ENCODE measurements around the gene CDCP1.
"Not testable (repeated sequence)": the region's sequence is repeated elsewhere in the genome, so short reads cannot be mapped to it uniquely, and the experiment has no call there.

CDCP1 gene

GRCh38 chr3:45163481-45163880, 17.3 kb upstream of the CDCP1 start:
- H3K27me3 ChIP-seq, result no peaks in the 10 kb centered on the region
- no peak overlapping the region for H3K9ac ChIP-seq
- H3K4me2 ChIP-seq, result no peak overlapping the region
- no peak for TF ChIP-seq Cebpa-rat (IDR thresholded peaks at IDR 0.05)
- H3K27ac ChIP-seq, result no peak overlapping the region
- H3K4me1 ChIP-seq, result peaks cover 12% of the 10 kb centered on the region
- no peak overlapping the region for H3K4me3 ChIP-seq
- no peaks in the 10 kb centered on the region for H3K36me3 ChIP-seq
- H4K20me1 ChIP-seq, result no peaks in the 10 kb centered on the region
- peaks cover 10% of the 10 kb centered on the region for H3K9me3 ChIP-seq

GRCh38 chr3:45154641-45155147, 8.5 kb upstream of the CDCP1 start:
- peaks cover 21% of the 10 kb centered on the region for H3K9me3 ChIP-seq
- H4K20me1 ChIP-seq, result no peaks in the 10 kb centered on the region
- H3K27me3 ChIP-seq, result no peaks in the 10 kb centered on the region
- H3K9ac ChIP-seq, result no peak overlapping the region
- H3K4me1 ChIP-seq, result no peaks in the 10 kb centered on the region
- no peaks in the 10 kb centered on the region for H3K36me3 ChIP-seq
- no peak for TF ChIP-seq Cebpa-rat (IDR thresholded peaks at IDR 0.05)
- no peak overlapping the region for H3K27ac ChIP-seq
- H3K4me3 ChIP-seq, result no peak overlapping the region
- H3K4me2 ChIP-seq, result no peak overlapping the region

- H3K4me2 ChIP-seq, result no peak overlapping the region
These were observed 7.7 kb upstream of the CDCP1 start for GRCh38 chr3:45153658-45154437.

GRCh38 chr3:45152307-45152706, 6.1 kb upstream of the CDCP1 start:
- Histone ChIP-seq H3K9ac (no peak overlapping the region), H3K4me1 (no peaks in the 10 kb centered on the region), H3K9me3 (peaks cover 21% of the 10 kb centered on the region), H3K4me3 (no peak overlapping the region), H3K27ac (no peak overlapping the region), H3K4me2 (no peak overlapping the region), H3K27me3 (no peaks in the 10 kb centered on the region), H4K20me1 (no peaks in the 10 kb centered on the region), H3K36me3 (no peaks in the 10 kb centered on the region)
- no peak for TF ChIP-seq Cebpa-rat (IDR thresholded peaks at IDR 0.05)

More at GRCh38 chr3:45153658-45154437, 7.7 kb upstream of the CDCP1 start:
- H3K27me3 ChIP-seq, result no peaks in the 10 kb centered on the region
- H3K4me1 ChIP-seq, result no peaks in the 10 kb centered on the region
- H3K4me3 ChIP-seq, result no peak overlapping the region
- H4K20me1 ChIP-seq, result no peaks in the 10 kb centered on the region
- no peak overlapping the region for H3K27ac ChIP-seq
- H3K9ac ChIP-seq, result no peak overlapping the region
- TF ChIP-seq Cebpa-rat (IDR thresholded peaks at IDR 0.05), result no peak
- no peaks in the 10 kb centered on the region for H3K36me3 ChIP-seq
- peaks cover 21% of the 10 kb centered on the region for H3K9me3 ChIP-seq

GRCh38 chr3:45151100-45151499, 4.9 kb upstream of the CDCP1 start:
- no peak for TF ChIP-seq Cebpa-rat (IDR thresholded peaks at IDR 0.05)
- Histone ChIP-seq H4K20me1 (no peaks in the 10 kb centered on the region), H3K4me2 (no peak overlapping the region), H3K9me3 (peaks cover 31% of the 10 kb centered on the region), H3K36me3 (no peaks in the 10 kb centered on the region), H3K27ac (no peak overlapping the region), H3K4me3 (no peak overlapping the region), H3K4me1 (no peaks in the 10 kb centered on the region), H3K27me3 (no peaks in the 10 kb centered on the region), H3K9ac (no peak overlapping the region)

- Histone ChIP-seq H3K27me3 (no peaks in the 10 kb centered on the region), H3K9me3 (peaks cover 43% of the 10 kb centered on the region), H3K36me3 (no peaks in the 10 kb centered on the region), H3K4me1 (no peaks in the 10 kb centered on the region), H4K20me1 (no peaks in the 10 kb centered on the region), H3K4me3 (no peak overlapping the region), H3K9ac (no peak overlapping the region), H3K27ac (no peak overlapping the region), H3K4me2 (no peak overlapping the region)
- no peak for TF ChIP-seq Cebpa-rat (IDR thresholded peaks at IDR 0.05)
These were observed 2.7 kb upstream of the CDCP1 start for GRCh38 chr3:45148921-45149320.

GRCh38 chr3:45145223-45145622, 955 bp downstream of the CDCP1 start:
- TF ChIP-seq Cebpa-rat (IDR thresholded peaks at IDR 0.05), result no peak
- H4K20me1 ChIP-seq, result no peaks in the 10 kb centered on the region
- no peak overlapping the region for H3K9ac ChIP-seq
- no peaks in the 10 kb centered on the region for H3K4me1 ChIP-seq
- no peak overlapping the region for H3K4me3 ChIP-seq
- no peak overlapping the region for H3K27ac ChIP-seq
- H3K27me3 ChIP-seq, result no peaks in the 10 kb centered on the region
- H3K36me3 ChIP-seq, result no peaks in the 10 kb centered on the region
- H3K9me3 ChIP-seq, result peaks cover 26% of the 10 kb centered on the region
- H3K4me2 ChIP-seq, result no peak overlapping the region

- no peak for TF ChIP-seq Cebpa-rat (IDR thresholded peaks at IDR 0.05)
- Histone ChIP-seq H3K9me3 (peaks cover 22% of the 10 kb centered on the region), H3K27me3 (no peaks in the 10 kb centered on the region), H3K9ac (no peak overlapping the region), H3K4me3 (no peak overlapping the region), H3K36me3 (no peaks in the 10 kb centered on the region), H3K4me2 (no peak overlapping the region), H3K27ac (no peak overlapping the region), H3K4me1 (peaks cover 5% of the 10 kb centered on the region), H4K20me1 (no peaks in the 10 kb centered on the region)
These were observed 2.2 kb downstream of the CDCP1 start for GRCh38 chr3:45143673-45144671.

- H3K4me3 ChIP-seq, H3K4me2 ChIP-seq, H3K36me3 ChIP-seq, H3K27ac ChIP-seq, H3K9ac ChIP-seq, H3K9me3 ChIP-seq, H4K20me1 ChIP-seq, H3K27me3 ChIP-seq: not testable (repeated sequence)
- H3K4me1 ChIP-seq, result peaks cover 24% of the 10 kb centered on the region
These were observed 5.4 kb downstream of the CDCP1 start for GRCh38 chr3:45140770-45141155.
